GM19023 (cell line): ENCODE data around the gene OR6Y1.

ENCODE experiments used
- ATAC-seq: cut with Tn5 transposase; IDR thresholded peaks from one replicate; pipeline ENCODE4 v1.9.1; 2021; ENCODE audit warnings: mild to moderate bottlenecking, moderate library complexity; ENCODE audit not compliant: unreplicated experiment

Gene OR6Y1

DNA sequence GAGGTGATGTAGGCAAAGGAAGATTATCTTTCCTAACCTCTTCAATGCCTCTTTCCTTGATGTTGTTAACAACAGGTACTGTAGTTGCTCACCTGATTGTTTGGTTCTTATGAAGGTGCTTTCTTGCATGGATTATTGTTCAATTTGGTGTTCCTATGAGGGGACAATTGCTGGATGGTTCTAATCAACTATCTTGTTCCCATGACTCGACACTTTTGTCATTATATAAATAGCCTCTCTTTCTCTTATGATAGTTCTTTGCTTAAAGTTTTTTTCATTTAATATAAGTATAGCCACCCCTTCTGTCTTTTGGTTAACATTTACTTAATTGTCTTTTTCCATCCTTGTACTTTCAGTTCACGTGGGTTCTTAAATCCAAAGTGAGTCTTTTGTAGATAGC, 46.7 kb downstream of the OR6Y1 start:
- ATAC-seq, result no peak

- ATAC-seq, result no peak
These were observed 47.7 kb downstream of the OR6Y1 start for GRCh38 chr1:158506369-158506987.

DNA sequence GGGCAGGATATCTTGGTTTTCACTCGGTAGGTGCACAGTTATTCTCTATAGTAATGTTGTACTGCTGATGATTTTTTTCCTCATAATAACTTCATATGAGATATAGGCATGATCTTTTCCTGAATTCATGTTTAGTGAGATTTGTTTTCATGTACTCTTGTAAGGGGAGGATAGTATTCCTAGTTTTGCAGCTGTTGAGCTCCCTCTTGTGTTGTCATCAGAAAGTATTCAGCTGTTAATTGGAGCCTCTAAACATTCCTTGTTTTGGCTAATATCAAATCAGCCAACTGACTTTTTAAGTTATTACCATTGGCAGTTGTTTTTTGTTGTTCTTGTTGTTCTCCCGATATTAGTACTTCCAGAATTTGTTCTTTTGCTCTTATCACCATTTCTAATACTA, 57.8 kb downstream of the OR6Y1 start:
- no peak for ATAC-seq

GRCh38 chr1:158494796-158495195, 59.4 kb downstream of the OR6Y1 start:
- no peak for ATAC-seq
